Superior temporal gyrus (tissue), 1 donor: ENCODE measurements around the gene CCNK.

Experiments used
- DNase-seq: peaks from one replicate; pipeline ENCODE4 v3.0.0-alpha.2; 2016; ENCODE audit errors: extremely low spot score

Gene CCNK

DNA sequence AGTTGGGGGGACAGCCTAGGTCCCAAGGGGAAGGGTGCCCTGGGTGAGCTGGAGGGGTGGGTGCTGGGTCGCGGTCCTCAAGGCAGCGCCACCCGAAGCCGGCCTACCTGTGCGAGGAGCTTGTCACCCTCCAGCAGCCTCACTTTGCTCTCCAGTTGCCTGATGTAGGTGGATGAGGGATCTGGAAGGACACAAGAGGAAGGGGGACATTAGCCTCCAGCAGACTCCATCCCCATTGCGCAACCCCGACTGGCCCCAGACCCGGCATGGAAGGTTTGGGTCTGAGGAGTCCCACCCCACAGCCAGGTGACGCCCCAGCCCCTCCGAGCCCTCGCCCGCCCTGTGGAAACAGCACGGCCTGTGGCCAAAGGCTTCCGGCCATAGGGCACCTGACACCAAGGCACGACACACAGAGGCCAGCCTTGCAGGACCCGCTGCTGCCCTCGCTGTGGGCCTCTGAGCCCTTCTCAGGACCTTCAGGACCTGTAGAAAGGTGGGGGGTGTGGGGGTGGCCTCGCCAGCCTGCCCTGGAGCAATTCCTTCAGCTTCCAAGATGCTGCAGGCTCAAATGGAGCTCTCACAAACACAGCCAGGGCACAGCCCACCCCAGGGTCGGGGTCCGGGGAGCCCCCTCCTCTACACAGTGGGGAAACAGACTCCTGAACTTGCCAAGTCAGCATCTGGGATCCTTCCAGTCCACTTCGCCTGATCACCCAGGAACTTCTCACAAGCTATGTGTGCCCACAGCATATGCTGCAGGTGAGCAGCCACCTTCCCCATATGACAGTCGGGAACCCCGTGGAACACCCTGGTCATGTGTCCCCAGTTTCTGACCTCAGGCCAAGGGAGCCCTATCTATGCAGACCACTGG lies 54.9 kb downstream of the CCNK start:
- no peak for DNase-seq

DNA sequence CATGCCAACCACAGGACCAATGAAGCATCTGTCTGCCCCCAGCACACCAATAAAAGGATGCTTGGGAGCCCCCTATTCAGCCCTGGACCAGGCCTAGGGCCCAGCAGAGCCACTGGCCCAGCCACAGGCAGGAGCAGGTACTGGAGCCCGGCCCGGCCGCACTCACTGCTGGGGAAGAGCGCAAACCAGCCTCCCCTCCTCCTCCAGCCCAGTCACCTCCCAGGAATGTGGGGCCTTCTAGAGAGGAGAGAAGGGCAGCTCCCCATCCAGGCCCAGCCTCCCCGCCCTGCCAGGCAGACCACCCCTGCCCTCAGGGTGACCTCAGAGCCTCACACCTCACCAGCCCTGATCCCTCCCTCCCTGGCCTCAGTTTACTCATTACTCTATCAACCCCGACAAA lies 56.2 kb downstream of the CCNK start:
- DNase-seq: no peak

DNA sequence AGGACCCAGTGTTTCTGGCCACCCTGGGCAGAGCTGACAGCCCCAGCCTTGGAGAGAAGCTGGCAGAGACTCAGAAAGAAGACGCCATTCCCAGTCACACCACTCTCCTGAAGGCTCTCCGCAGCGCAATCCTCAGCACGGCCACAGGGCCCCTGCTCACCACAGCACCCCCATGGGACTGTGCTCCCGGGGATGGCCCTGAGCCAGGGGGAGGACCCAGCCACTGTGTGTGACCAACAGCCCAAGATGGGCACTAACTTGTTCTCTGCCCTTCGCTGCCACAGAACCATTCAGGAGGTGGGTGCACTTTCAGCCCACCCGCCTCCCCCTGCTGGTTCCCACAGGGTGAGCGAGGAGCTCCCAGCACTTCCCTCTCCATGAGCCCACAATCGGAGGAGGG lies 57.1 kb downstream of the CCNK start:
- DNase-seq: no peak

DNA sequence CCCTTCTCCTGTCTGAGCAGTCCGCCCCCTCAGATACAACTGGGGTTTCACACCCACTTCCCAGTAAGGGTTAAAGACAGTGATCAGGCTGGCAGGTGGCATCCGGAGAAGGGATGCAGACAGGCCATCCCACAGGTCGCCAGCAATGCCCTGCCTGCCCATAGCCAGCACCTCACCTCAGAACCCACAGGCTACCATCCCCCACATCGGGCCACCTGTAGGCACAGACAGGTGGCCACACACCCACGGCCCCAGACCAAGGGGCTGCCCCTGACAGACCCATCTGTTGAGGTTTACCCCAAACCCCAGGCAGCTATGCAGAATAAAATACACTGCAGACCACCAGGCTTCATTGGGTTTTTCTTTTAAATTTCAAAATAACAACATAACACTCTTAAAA lies 57.5 kb downstream of the CCNK start:
- no peak for DNase-seq

DNA sequence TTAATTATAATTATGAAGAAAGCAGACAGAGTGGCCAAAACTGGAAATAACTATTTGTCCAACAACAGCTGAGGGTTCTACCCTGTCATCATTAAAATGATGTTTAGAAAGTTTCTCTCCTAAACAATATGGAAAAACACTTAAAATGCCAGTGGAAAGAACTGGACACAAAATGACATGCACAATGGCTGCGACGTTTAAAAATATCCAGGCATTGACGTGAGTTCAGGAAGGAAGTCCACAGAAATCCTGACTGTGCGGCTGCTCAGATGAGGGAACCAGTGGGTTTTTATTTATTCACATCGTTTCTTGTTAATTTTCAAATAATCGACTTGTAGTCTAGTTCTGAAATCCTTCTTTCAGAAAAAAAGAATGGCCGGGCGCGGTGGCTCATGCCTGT lies 58.3 kb downstream of the CCNK start:
- DNase-seq: no peak

DNA sequence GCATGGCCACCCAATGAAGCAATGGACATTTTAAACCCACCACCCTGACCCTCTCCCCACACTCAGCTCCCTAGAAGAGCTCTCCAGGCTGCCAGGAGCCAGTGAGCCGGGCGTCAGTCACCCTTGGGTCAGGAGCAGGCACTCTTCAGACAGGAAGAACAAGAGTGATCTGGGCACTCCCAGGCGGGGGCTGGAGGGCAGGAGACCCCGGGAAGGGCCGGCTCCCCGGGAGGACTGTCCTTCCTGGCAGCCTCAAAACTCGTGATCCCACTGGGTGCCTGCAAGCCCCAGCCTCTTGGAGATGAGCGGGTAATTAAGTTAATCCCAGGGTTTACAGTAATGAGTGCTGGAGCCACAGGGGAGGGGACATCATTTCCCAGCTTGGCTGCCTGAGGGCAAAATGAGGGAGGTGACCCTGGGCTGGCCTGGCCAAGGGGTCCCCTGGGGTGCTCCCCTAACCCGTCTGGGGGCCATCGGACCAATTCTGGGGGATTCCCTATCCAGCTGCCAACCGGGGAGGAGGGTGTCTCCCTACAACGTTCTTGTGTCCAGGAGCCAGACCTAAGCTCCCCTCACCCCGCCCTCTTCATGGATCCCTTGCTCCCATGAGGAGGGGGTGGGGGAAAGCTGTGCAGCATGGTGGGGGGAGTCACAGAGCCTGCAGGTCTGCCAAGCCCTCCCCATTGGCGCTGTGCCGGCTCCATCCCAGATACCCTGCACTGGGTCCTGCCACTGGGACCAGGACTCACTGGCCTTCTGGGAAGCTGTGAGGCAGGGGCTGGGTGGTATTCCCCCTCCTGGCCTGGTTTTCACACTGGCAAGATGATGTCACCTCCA lies 59.2 kb downstream of the CCNK start:
- DNase-seq: no peak

DNA sequence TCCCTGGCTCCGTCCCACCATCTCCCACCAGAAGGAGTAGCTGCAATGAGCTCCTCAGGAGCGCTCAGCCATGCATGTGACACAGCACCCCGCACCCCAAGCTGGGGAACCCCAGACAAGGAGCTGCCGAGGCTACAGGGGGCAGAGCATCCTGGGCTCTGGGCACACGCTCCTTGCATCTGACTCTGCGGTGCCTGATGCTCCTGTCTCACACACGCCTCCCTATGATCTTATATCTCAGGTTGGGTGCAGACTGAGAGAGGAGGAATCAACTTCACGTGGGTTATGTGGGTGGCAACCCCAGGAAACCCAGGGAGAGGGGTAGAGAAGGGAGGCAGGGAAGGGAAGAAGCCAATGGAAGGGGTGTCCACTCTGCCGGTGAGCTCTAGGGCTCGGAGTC lies 60.0 kb downstream of the CCNK start:
- DNase-seq: no peak

DNA sequence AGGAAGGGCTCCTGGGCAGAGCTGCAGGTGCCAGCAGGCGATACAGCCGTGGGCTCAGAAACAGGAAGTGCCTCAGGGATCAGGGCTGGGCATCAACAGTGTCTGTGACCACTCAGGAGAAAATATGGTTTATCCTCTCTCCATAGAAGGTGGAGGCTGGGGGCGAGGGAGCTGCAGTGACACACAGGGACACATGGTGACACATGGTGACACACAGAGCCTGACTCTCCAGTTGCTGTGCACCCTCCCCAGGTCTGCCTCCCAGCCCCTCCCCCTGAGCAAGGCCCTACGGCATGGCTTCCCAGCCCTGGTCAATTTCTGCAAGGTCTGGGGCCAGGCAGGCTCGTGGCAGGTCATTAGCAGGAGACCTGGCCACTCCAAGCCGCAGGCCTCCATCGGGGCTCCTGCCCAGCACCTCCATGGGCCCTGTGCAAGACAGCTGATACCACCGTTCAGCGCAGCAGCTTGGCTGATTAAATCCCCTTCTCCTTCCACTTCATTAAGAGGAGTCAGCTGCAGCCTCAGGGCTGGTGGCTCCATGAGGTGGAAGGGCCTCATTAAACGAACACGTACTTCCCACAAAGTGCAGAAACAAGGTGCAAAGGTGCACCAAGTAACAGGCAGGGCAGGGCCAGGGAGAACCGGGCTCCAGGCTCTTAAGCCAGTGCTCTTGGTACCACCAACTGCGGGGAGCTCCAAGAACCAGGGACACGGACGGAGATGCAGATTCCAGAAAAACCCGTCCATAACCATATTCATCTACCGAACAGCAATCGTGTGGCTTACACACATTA lies 60.7 kb downstream of the CCNK start:
- DNase-seq: no peak

DNA sequence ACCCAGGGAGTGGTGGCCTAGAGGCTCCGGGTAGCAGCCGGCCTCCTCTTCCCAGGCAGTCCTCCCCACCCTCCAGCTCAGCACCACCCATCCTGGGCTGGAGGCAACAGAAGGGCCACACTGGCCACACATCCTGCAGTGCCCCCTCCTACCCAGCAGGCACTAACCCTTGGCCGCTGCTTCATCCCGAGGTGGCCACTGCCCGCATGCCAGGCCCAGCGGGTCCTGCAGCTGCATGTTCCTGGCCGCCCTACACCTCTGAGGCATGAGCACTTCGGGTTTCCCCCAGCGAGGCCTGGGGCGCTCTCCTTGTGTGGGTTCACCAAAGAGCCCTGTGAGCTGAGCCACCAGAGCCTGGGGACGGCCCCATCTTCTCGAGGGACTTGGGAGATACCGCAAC lies 61.4 kb downstream of the CCNK start:
- no peak for DNase-seq

DNA sequence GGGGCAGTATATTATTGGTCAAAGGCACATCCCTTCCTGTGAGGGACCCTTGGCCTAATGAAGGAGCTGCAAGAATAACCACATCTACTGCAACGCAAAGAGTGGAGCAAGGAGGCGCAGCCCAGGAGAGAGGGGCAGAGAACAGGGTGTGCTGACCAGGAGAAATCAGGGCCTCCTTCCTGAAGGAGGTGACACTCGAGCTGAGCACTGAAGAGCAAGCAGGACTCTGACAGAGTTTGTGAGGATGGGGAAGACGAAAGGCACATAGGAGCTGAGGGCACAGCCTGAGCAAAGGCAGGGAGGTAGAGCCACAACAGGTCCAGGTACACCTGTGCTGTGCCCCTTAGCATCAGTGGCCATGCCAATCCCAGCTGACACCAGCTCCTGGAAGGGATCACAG lies 62.2 kb downstream of the CCNK start:
- no peak for DNase-seq

DNA sequence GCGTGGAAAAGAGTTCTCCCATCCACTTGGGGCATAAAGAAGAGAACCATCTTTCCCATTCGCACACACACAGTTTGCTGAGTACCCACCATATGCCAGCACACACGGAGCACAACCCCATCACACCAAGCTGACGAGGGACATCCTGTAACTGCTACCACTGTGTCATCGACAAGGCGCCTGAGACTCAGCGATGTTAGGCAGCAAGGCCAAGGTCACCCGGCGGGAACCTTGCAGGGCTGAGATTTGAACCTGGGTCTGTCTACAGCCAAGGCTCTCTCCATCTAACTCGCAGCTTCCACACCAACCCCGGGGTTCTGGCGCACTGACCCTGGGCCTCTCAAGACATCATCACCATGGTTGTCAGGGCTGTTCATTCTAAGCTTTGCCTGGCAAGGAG lies 62.8 kb downstream of the CCNK start:
- DNase-seq: no peak

DNA sequence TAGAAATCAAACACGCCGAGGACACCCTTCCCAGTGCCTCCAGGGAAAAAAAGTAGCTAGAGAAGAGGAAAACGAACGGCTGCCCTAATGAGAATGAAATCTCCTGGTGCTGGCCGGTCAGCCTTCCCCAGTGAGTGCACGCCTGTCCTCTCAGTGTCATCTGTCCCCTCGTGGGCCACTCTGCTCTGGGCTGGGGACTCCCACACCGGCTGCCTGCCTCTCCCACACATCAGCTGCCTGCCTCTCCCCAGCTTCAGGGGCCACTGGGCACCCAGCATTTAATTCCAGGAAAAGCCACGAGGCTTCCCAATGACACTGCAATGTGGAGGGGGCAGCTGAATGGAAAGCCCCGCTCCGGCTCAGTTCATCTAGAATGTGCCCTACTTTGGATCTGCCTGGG lies 63.8 kb downstream of the CCNK start:
- no peak for DNase-seq

DNA sequence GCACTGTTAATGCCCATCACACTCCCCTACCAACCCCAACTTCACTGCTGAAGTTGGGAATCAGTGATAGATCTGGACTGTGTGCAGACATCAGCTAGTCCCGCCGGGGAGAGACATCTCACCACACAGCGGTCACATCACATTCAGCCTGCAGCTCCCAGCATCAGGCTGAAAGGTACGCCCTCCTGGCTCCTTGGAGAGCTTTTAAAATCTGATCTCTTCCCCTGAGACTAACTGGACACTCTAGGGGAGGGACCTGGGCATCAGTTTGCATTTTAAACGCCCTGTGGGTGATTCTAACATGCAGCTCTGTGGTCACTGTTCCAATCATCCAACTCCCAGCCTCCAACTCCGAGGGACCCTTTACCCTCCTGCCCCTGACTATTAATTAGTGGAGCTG lies 64.4 kb downstream of the CCNK start:
- DNase-seq: no peak

DNA sequence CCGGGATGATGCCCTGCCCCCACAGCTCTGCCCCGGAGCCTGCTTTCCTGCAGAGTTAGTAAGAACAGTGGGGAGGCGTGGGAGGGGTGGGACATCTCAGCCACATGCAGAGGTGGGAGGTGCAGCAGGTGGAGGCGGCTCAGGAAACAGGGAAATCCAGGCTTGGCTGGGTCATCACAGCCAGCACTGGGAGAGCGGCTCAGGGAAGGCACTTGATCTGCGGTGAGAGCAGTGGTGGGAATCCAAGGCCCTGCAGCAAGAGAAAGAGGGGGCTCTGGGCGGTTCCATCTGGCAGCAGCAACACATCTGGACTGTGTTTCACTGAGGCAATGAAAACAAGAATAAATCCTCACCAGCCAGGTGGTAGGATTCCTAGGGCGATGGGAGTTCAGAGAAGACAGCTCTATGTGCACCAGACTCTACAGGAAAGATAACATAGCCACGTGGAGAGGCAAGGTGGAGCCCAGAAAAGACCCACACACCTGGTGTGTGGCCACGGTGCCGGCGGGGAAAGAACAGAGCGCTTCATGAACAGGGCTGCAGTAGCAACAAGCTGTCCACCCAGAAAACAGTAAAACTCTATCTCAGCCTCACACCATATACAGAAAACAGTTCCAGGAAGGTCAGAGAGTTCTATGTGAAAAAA lies 65.1 kb downstream of the CCNK start:
- no peak for DNase-seq

DNA sequence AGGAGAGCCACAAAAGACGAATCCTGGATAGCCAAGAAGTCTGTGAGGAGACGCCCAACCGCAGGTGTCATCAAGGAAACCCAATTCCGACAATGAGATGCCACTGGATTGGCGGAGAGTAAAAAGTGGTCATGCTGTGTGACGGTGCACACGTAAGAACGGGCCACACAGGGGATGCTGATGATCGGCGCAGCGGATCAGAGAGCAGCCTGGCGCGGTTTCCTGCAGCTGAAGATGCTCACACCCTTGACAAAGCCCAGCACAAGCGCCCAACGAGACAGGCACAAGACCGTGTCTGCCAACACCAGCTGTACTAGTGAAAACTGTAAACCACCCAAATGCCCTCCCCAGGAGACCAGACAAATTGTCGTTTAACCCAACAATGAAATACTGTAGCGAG lies 67.0 kb downstream of the CCNK start:
- DNase-seq: no peak

DNA sequence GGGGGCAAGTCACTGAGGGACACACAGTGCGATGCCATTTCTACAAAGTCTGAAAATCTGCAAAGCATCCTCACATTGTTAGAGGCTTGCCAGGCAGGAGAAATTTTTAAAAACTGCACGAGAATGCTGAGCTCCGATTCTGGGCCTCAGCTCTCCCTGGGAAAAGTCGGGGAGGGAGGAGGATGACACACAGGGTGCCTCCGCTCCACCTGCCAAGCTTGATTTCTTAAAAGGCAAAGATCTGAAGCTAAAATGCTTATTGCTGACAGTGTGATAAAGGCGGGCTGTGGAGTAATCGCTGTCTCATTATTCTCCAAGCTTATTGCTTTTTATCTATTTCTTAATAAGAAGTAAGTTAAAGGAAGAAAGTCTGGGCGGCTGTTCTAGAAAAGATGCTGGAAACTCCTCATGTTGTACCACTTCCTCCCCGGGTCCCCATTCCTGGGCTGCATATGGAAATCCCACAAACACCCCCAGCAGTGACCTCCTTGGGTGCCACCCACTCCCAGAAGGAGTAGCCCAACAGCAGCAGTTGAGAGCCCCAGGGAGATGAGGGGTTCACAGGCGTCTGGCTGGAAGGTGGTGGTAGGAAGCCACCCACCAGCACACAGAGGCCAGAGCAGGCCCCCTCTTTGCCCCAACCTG lies 67.8 kb downstream of the CCNK start:
- DNase-seq: peak; percentile 37

DNA sequence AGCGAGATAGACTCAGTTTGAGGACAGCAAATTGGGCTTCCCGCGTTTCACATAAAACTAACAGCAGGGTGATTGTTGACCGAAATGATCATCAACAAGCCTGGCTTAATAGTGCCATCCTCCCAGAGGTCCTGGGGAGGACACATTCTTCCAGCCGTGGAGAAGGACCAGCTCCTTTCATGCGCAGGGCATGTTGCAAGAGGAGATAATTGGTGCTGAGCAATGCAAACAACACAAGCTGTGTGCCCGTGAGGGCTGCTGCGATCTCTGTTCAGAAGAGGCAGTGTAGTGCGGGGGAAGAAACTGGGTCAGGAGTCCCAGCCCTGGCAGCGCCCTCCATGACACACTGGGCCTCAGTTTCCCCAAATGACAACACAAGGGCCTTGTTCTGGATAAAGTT lies 68.5 kb downstream of the CCNK start:
- DNase-seq: no peak

DNA sequence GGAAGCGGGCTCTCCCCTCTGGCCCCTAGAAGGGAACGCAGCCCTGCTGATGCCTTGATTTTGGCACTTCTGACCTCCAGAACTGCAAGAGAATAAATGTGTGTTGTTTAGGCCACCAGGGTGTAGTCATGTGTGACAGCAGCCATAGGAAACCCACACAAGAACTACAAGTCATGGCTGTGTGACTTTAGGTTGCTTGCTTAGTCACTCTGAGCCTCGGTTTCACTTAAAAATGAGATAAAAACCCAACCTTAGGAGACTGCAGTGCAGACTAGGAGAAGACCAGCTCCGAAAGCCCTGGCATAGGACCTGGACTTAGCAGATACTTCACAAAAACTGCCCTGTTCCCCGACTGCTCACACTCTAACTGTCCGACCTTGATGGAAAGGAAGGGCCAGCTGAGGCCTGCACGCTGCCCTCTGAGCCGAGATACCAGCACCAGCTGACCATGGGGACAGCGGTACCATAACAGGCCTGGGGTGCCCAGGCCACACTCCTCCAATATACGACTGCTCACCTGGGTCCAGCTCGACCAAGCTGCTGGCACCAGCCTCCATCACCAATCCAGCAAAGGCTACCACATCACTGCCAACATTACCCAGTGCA lies 69.3 kb downstream of the CCNK start:
- no peak for DNase-seq

DNA sequence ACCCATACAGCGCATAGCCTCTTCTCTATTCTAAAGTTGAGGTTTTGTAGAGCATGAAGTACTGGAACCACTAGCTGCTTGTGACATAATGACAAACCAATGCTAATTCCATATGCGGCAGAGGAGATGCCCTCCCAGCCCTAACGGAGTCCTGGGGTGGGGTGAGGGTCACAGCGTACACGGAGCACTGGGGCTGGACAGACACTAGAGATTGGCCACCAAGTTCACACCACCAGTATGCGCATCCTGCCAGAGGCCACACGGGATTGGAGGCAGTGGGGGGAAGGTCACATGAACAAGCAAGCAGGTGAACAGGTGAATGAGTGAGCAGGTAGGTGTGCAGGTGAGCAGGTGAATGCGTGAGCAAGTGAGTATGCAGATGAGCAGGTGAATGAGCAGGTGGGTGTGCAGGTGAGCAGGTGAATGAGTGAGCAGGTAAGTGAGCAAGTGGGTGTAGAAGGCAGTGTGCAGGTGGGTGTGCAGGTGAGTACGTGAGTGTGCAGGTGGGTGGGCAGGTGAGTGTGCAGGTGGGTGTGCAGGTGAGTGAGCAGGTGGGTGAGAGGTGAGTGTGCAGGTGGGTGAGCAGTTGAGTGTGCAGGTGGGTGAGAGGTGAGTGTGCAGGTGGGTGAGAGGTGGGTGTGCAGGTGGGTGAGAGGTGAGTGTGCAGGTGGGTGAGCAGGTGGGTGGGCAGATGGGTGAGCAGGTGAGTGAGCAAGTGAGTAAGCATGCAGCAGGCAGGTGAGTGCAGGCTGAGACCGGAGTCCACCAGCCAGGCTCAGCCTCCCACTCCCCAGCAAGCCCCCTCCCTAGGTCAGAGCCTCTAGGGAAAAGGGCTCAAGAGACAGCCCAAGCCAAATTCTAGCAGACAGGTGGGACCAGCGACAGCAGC lies 70.1 kb downstream of the CCNK start:
- DNase-seq: no peak

DNA sequence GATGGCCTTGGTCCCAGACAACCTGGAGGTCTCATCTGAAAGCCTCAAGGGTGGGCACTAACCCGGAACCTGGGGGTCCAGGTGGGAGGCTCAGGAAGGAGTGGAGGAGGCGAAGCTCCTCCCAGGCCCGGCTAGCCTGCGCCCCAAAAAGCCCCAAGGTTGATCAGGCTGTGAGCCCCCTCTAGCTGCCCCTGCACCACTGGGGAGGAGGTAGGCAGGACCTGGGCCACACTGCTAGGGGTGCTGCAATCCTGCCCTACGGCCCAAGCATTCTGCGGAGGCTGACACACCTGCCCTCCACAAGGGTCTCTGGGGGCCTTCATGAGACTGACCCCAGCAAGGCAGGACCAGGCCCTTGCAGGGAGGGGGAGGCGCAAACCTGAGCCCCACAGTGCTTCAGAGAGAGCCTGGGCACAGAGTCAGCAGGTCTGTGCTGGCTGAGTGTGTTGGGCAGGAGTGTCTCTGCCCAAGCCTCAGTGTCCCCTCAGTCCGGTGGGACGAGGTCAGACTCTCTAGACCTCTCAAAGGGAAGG lies 70.9 kb downstream of the CCNK start:
- DNase-seq: no peak
